Pulmonary artery endothelial cell (primary cell): ENCODE measurements around the gene GRK1. TPM values are rescaled to one million over a fixed set of nuclear protein-coding genes. Genes with fewer than 3 reads are reported as not detected.

Source experiments
- DNase-seq: peaks from one replicate; pipeline ENCODE4 v3.0.0-alpha.2; 2011; ENCODE audit warnings: low read depth, low spot score
- total RNA-seq: library from RNA; depleted of rRNA; stranded (reverse); fragments of >200 nt; gene quantifications from 2 replicates; pipeline ENCODE4 v1.2.3, GENCODE V29; 2014

The GRK1 gene
- total RNA-seq, 1 donor from 2014 or later: not detected

DNA sequence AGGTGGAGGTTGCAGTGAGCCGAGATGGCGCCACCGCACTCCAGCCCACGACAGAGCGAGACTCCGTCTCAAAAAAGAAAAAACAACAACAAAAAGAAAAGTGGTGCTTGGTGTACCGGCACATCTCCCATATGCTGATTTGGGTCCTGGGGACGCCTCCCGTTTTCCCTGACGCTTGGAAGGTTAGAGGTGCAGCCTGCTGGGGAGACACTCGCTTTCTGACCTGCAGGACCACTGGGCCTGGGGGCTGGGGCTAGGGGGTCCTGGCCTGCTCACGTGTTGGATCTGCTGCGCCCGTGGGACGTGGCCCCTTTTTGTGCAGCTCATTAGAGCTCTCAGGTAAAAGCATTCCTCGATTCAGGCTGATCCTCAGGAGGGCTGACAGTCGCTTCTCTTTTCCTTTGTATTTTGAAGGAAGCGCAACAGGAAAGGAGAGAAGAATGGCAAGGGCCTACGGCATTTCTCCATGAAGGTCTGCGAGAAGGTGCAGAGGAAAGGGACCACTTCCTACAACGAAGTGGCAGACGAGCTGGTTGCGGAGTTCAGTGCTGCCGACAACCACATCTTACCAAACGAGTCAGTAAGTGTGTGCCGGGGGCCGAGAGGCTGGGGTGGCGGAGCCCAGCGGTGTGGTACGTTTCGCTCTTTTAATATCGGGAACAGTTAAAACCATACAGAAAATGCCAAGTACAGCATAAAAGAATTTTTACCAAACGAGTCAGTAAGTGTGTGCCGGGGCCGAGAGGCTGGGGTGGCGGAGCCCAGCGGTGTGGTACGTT, 34.1 kb upstream of the GRK1 start:
- DNase-seq: no peak

DNA sequence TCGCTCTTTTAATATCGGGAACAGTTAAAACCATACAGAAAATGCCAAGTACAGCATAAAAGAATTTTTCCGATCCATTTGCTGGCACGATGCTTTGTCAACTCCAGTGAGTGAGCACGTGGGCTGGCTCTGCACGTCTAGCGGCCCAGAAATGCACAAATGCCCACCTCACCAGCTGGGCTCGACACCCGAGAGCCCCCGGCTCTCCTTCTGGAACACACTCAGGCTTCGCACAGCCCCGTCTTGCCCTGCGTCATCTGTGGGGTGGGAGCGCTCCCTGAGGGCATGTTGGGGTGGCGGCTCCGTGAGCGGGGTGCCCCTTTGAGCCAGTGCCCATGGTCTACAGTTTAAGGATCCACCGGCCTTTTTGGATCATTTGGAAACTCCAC, 33.5 kb upstream of the GRK1 start:
- no peak for DNase-seq

DNA sequence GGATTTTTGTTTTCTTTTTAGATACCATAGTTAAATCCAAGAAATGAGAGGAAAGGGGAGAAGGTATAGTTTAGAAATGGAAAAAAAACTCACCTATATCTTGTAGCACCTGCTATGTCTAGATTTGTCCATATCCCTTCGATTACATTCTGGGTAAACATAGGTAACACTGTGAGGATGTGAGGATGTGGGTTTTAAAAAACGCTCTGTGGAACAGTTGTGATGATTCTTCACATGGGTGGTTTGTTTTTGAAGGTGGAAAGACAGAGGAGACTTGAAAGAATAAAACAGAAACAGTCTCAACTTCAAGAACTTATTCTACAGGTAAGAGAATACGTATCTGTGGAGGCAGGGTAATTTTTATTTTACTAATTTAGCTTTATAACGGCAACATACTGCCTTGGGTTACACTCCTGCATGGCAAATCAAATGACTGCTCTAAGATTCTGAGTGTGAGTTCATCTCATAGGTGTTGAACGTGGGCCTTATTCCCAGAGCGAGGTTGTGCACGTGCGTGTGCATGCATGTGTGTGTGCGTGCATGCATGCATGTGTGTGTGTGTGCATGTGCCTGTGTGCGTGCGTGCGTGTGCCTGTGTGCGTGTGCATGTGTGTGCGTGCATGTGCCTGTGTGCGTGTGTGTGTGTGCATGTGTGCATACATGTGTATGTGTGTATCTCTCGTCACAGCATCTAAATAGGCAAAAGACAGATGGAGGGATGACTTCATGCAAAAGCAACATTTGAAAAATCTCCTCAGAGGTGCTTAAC, 32.6 kb upstream of the GRK1 start:
- no peak for DNase-seq

DNA sequence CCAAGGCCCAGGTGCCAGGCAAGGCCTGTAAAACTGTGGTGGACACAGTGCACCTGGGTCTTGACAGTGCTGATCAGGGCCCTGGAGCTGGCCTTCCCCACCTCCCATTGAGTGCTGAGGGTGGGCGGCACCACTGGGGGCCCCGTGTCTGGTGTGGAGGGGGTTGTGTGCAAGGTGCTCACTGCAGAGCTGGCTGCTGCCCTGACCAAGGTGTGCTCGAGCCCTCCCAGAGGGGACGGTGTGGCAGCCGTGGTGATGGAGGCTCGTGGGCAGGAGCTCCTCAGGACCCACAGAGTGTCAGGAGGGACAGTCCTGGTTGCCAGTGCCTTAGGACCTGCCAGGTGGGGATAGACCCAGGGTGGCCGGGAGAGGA, 32.0 kb upstream of the GRK1 start:
- no peak for DNase-seq

DNA sequence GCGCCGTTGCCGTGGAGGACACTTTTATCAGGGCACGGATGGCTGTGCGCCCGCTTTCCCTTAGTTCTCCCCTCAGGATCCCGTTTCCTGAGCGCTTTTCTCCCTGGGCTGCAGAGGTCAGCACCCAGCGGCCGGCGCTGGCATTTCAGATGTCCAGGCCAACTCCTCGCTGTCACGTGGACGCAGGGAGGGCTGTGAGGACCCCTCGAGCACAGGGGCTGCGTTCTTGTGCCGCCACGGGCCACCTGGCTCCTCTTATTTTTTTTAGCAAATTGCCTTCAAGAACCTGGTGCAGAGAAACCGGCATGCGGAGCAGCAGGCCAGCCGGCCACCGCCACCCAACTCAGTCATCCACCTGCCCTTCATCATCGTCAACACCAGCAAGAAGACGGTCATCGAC, 31.3 kb upstream of the GRK1 start:
- no peak for DNase-seq

DNA sequence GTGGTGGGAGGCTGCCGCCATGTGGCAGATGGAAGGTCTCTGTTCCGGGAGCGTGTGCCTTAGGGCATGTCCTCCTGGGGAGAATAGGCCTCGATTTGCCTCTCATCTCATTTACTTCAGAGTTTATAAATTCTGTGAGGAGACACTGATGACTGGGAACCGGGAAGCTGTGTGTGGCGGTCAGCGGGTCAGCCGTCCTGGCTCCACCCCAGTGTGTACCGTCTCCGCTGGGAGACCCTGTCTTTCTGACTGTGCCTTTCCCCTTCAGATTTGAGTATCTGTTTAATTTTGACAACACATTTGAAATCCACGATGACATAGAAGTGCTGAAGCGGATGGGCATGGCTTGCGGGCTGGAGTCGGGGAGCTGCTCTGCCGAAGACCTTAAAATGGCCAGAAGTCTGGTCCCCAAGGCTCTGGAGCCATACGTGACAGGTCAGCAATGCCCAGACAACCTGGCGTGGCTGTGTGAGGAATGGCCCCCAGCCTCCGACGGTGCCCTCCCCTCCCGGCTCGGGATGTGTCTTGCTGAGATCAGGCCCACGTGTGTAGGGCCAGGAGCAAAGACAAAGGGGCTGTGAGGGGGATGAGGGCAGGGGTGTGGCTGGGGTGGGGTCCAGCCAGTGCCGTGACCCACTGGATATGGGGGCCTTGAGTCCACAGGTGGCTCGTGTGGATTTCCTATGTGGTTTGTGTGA, 30.6 kb upstream of the GRK1 start:
- DNase-seq: no peak

DNA sequence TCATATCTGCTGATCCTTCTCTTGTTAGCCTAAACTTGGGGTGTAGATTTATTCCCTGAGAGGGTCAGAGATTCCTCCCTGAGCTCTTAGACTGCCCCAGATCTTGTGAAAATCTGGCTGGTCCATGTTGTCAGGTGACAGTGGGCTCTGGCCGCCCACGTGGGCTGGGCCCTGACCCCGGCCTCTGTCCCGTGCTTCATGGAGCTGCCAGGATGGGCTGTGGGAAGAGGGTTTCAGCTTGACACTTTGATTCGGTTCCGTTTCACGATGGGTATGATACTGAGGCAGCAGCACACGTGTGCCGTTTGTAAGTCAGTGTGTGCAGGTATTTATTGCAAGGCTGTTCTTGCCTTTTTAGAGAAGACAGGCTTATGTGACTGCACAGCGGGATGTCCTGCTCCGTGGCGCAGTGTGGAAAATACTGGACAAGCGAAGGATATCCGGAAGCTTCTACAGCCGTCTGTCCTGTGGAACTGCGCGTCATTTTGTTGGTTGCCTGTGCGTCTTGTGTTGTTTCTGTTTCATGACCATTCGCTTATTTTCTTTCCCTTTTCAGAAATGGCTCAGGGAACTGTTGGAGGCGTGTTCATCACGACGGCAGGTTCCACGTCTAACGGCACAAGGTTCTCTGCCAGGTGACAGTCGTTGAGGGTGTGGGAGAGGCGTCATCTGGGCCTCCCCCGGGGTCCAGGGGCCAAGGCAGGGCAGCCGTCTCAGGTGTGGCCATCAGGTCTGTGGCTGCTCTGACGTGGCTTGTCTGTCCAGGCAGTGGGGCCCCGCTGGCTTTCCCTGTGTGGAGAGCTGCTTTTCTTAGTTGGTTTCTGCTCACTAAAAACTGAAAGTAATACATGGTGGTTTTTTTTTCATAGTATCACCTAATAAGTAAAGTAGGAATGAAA, 29.5 kb upstream of the GRK1 start:
- no peak for DNase-seq

DNA sequence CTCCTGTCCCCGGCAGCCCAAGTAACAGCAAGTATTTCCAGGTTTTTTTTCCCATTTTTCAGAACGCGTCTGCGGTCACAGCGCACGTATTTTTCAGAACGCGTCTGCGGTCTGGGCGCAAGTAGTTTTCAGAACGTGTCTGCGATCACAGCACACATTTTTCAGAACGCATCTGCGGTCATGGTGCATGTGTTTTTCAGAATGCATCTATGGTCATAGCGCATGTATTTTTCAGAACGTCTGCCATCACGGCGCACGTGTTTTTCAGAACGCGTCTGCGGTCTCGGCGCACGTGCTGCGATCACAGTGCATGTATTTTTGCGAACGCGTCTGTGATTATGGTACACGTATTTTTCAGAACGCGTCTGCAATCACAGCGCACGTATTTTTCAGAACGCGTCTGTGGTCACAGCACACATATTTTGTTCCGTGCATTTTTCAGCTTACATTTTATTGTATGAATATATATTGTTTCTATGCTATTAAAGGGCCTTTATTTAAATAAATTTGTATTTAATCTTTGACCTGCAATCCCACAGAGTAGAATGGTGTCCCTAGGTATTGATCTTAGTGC, 28.8 kb upstream of the GRK1 start:
- DNase-seq: no peak

DNA sequence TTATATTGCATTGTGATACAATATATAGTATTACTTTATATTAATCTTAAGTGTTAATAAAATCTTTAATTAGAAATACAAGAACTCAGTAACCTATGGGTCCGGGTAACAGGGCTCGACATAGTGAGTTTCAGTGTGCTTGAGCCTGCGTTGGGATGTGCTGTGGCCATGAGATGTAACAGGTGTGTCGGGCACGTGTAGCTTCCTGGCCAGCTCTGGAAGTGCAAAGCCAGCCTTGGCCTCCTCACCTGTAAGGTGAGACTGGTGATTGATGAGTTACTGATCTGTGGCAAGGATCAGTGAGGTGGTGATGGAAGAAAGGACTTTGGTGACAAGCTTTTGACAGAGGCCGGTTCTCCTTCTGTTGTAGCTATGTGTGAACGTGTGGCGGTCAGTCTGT, 28.2 kb upstream of the GRK1 start:
- DNase-seq: no peak

DNA sequence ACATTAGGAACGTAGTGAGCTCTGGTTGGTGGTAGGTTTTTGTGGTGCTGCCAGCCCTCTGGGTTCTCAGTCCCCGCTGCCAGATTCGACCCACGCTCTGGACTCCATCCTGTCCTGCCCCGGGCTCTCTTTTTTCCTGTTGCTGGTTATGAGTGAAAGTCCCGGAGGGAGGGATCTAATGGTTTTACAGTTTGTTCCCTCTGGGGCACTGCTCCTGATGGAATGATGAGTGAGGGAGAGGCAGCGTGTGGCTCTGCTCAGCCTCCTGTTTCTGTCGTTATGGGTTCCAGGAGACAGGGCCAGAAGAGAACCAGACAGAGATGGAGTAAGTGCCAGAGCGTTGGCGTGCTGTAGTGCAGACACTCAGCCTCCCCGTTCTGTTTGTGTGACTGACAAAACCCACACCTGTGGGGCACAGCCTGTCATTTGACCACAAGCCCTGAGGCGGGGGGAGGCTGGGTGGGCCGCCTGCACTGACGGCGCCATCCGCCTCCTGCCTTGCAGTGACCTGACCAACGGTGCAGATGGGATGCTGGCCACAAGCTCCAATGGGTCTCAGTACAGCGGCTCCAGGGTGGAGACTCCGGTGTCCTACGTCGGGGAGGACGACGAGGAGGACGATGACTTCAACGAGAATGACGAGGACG, 27.3 kb upstream of the GRK1 start:
- DNase-seq: no peak

DNA sequence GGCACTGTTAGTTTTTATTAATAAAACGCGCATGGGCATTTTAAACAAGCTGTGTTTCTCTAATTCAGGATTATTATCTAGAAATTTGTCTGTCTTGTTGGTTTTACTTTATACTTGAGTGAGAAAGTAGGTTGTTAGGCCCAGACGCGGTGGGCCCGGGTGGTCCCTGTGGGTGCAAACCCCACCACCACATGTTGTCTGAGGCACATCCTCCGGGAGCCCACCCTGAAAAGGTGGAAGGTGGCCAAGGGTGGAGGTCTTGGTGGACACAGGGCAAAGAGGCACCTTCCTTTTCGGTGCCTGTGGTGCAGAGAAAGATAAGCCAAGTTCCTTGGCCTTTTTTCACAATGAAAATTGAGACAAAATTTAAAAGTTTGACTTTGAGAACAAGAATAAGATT, 25.6 kb upstream of the GRK1 start:
- no peak for DNase-seq

DNA sequence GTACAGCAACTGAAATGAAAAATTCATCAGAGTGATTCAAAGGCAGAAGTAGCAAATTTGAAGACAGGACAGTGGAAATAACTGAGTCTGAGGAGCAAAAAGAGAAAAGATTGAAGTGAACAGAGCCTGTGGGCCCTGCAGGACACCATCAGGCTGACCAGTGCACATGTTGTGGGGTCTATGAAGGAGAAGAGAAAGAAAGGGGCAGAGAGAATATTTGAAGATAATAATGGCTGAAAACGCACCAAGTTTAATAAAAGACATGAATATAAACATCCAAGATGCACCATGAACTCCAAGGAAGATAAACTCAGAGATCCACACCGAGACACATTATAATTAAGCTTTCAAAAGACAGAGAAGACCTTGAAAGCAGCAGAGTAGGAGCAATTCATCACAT, 24.5 kb upstream of the GRK1 start:
- no peak for DNase-seq

DNA sequence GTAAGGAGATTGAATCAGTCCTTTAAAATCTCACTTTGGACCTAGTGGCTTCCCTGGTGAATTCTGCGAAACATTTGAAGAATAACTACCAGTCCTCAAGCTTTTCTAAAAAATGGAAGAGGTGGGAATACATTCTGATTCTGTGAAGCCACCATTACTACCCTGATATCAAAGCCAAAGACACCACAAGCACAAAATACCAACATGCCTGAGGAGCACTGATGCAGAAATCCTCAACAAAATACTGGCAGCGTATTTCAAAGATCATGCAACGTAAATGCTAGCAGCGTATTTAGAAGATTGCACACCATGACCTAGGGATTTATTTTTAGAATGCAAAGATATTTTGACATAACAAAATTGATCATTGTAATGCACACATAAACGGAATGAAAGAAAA, 23.4 kb upstream of the GRK1 start:
- no peak for DNase-seq

DNA sequence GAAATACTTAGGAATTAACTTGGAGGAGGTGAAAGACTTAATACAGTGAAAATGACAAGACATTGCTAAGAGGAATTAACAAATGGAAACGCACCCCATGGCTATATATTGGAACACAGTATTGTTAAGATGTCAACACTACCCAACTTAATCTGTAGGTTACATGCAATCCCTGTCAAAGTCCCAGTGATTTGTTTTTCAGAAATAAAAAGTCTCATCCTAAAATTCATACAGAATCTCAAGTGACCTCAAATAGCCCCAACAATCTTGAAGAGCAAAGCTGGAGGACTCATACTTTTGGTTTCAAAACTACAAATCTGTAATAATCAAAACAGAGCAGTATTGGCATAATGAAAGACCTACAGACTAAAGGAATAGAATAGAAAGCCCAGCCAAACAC, 22.2 kb upstream of the GRK1 start:
- DNase-seq: no peak

DNA sequence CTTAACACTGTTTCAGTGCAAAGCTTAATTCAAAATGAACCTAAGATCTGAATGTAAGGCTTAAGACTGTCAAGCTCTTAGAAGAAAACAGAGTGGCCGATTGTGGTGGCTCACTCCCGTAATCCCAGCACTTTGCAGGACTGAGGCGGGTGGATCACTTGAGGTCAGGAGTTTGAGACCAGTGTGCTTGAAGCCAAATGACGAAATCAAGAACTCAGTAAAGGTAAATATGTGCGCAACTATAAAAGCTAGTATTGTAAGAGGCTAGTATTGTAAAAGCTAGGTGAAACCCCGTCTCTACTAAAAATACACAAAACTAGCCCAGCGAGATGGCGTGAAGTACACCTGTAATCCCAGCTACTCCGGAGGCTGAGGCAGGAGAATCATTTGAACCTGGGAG, 21.7 kb upstream of the GRK1 start:
- DNase-seq: no peak

DNA sequence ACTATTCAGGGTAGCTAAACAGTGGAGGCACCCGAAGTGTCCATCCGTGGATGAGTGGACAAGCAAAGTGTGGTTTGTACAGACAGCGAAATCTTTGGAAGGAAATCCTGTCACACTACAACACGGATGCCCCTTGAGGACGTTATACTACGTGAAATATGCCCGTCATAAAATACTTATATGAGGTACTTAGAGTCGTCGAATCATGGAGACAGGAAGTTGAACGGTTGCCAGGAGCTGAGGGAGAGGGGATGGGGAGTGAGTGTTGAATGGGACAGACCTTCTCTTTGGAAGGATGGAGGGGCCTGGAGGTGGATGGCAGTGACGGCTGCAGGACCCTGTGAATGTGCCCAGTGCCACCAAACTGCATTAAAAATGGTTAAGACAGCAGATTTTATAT, 20.6 kb upstream of the GRK1 start:
- no peak for DNase-seq

DNA sequence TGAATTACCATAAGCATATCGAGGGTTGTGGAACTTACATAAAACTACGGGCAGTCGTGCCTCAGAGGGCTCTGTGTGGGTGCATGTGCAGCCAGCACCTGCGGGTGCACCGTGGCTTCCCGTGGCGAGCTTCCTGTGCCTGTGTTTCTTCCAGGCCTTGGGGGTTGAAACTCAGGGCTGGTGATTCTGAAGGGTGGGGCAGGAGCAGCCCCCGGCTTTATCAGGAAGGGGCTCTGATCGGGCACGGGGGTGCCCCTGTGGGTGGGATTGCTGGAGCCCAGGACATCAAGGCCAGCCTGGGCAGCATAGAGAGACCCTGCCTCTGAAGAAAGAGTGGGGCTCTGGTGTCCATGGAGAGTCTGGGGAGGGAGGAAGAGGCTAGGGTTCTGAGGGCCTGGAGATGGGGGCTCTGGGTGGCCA, 20.1 kb upstream of the GRK1 start:
- DNase-seq: no peak

DNA sequence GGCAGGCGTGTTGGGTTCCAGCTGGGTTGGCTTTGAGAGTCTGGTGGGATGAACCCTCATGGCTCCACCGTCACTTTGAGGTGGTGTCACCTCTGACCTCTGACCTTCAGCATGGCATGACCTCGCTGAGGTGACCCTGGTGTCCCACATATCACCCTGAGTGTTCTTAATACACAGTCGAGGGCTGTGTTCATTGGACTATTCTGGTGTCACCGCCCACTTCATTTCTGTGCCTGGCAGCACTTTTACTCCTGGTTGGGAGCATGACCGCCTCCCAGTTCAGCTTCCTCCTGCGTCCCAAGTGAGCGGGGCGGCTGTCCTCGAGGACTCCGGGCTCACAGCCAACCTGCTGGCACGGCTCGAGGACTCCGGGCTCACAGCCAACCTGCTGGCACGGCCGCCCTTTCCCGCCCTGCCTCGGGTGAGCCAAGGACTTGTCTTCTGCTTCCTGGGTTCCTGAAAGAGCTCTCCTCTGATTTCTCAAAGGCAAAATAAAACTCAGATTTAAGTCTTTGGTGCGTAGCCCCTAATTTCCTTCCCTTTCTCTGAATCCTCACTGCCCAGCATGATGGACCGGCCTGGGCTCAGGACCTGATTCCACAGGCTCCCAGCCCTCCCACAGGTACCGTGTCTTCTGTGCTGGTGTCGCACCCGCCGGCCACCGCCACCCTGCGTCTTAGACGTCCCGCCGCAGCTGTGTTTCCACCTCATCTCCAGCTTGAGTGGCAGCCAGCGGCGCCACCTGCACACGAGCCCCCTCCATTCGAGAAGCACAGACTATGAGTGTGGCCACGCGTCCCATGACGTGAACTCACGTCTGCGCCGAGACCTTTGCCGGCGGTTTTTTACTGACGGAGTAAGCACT, 19.4 kb upstream of the GRK1 start:
- no peak for DNase-seq

DNA sequence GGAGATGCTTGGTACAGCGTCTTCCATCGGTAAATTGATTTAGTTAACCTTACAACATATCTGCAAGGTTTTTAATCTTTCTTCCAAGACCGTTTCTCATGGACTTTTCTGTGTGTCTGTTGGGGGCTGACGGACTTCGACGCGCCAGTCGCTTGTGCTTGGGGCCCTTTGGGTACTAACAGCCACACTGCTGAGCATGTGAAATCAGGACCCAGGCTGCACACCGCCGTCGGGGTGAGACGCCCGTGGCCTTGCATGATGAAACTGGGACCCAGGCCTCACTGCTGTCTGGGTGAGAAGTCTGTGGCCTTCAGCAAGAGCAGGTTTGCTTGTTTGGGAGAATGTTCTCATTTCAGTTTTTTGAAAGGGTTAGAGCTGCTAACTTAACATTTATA, 18.8 kb upstream of the GRK1 start:
- DNase-seq: no peak

DNA sequence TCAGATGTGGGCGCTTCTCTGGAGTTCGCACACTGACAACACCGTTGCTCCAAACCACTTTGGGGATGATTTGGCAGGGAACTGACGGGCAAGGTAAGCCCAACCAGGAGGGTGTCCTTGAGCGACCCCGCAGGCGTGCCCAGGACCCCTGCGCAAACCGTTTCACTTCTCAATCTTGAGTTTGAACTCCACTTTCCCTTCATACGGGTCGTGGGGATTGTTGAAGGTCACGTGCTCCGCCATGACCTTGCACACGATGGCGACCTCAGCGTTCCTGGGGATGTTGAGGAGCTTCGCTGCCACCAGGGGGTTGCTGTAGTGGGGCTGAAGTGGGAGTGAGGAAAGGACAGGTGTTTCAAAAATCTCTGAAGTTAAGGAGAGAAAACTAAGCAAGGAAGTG, 17.8 kb upstream of the GRK1 start:
- DNase-seq: no peak
